K562 (cell line): ENCODE measurements around the gene SNRPD2. TPM values are rescaled to one million over a fixed set of nuclear protein-coding genes. Genes with fewer than 3 reads are reported as not detected.
A peak's percentile ranks its signal among the peaks of the same experiment; 100 is the strongest.

Experiments
- AFF4 ChIP-seq: sonication (generic); formaldehyde crosslinking; IDR thresholded peaks from 2 replicates; pipeline ENCODE4 v1.8.0; 2023; ENCODE audit warnings: mild to moderate bottlenecking, missing genetic modification reagents
- CBFB ChIP-seq: sonication (generic); formaldehyde crosslinking; IDR thresholded peaks from 2 replicates; pipeline ENCODE4 v1.4.0; 2020; ENCODE audit warnings: mild to moderate bottlenecking, missing genetic modification reagents
- CSDE1 ChIP-seq, 2 experiments: fragments of 450-650 bp; IDR thresholded peaks; 2 replicates each; pipeline ENCODE4 v1.6.1; 2016; ENCODE audit warnings: mild to moderate bottlenecking in 1 of 2
- DPF2 ChIP-seq: fragments of 450-650 bp; IDR thresholded peaks from 2 replicates; pipeline ENCODE4 v1.6.1; 2016
- EZH2 ChIP-seq: IDR thresholded peaks from 2 replicates; pipeline ENCODE4 v1.6.1; 2012; ENCODE audit warnings: low read depth, mild to moderate bottlenecking, inconsistent platforms, low read length, borderline replicate concordance
- FOXA1 ChIP-seq: fragments of 450-650 bp; IDR thresholded peaks from 2 replicates; pipeline ENCODE4 v1.6.1; 2016; ENCODE audit warnings: mild to moderate bottlenecking, borderline replicate concordance
- MXI1 ChIP-seq: IDR thresholded peaks from 2 replicates; pipeline ENCODE4 v1.6.1; 2011; ENCODE audit warnings: low read depth, mild to moderate bottlenecking, improper control_type of control experiment, low read length
- MYBL2 ChIP-seq, 2 experiments: fragments of 450-650 bp in 1 of 2; sonication (generic) in 1 of 2; formaldehyde crosslinking in 1 of 2; IDR thresholded peaks; 2 replicates each; pipeline versions ENCODE4 v1.6.1 to v1.8.1; 2017 to 2022; ENCODE audit warnings: borderline replicate concordance in 1 of 2, inconsistent platforms in 1 of 2, low read depth in 1 of 2, mild to moderate bottlenecking in 1 of 2, missing genetic modification reagents in 1 of 2, moderate library complexity in 1 of 2
- NONO ChIP-seq, 2 experiments: fragments of 200-400 bp in 1 of 2; fragments of 450-650 bp in 1 of 2; formaldehyde crosslinking in 1 of 2; IDR thresholded peaks; 2 replicates each; pipeline ENCODE4 v1.6.1; 2017; ENCODE audit warnings: low read depth in 2 of 2, mild to moderate bottlenecking in 2 of 2, moderate library complexity in 2 of 2, low read length in 1 of 2
- PCBP2 ChIP-seq: fragments of 200-400 bp; formaldehyde crosslinking; IDR thresholded peaks from 2 replicates; pipeline ENCODE4 v1.6.1; 2018; ENCODE audit warnings: low read length, low read depth, mild to moderate bottlenecking, moderate library complexity; ENCODE audit not compliant: poor library complexity, severe bottlenecking
- RAD21 ChIP-seq, 2 experiments: fragments of 250-450 bp in 1 of 2; fragments of 450-650 bp in 1 of 2; sonication (Bioruptor Pico) in 1 of 2; formaldehyde crosslinking in 1 of 2; IDR thresholded peaks in 1 of 2; conservative IDR thresholded peaks in 1 of 2; 2 replicates each; pipeline versions ENCODE4 v1.4.0 to v1.8.0; 2020 to 2022; ENCODE audit warnings: mild to moderate bottlenecking in 2 of 2, moderate library complexity in 1 of 2
- SIN3B ChIP-seq: fragments of 450-650 bp; IDR thresholded peaks from 2 replicates; pipeline ENCODE4 v1.6.1; 2017; ENCODE audit warnings: low read depth, mild to moderate bottlenecking, moderate library complexity
- TOE1 ChIP-seq, 2 experiments: fragments of 450-650 bp in 1 of 2; sonication (generic) in 1 of 2; formaldehyde crosslinking in 1 of 2; IDR thresholded peaks; 2 replicates each; pipeline versions ENCODE4 v1.7.1 to v1.8.0; 2016 to 2022; ENCODE audit warnings: borderline replicate concordance in 2 of 2, mild to moderate bottlenecking in 2 of 2, antibody characterized with exemption in 1 of 2, inconsistent platforms in 1 of 2, low read depth in 1 of 2, missing genetic modification reagents in 1 of 2, moderate library complexity in 1 of 2
- ZBTB26 ChIP-seq: fragments of 450-650 bp; formaldehyde crosslinking; IDR thresholded peaks from 2 replicates; pipeline ENCODE4 v1.4.0; 2022; ENCODE audit warnings: missing genetic modification characterization
- ZNF280A ChIP-seq: fragments of 450-650 bp; IDR thresholded peaks from 2 replicates; pipeline ENCODE4 v1.6.1; 2018; ENCODE audit warnings: mild to moderate bottlenecking, low read depth; ENCODE audit not compliant: partially characterized antibody
- ZNF324 ChIP-seq: fragments of 250-450 bp; sonication (Bioruptor Pico); IDR thresholded peaks from 2 replicates; pipeline ENCODE4 v1.4.0; 2020; ENCODE audit warnings: mild to moderate bottlenecking
- polyA plus RNA-seq, 8 experiments: library from polyadenylated mRNA; depleted of rRNA in 4 of 8; stranded (reverse) in 5 of 8; unstranded in 3 of 8; fragments of >200 nt; fragmentation: Nextera tagmentation in 2 of 8; fragmentation: Illumina TruSeq in 1 of 8; extraction: Ambion mirVana in 2 of 8; extraction: Trizol in 1 of 8; gene quantifications; 2 replicates each; pipeline versions ENCODE4 v1.2.1 to v1.2.3, GENCODE V29; 2011 to 2014; ENCODE audit warnings: inconsistent platforms in 1 of 8, missing spikeins in 1 of 8
- total RNA-seq, 7 experiments: library from RNA; depleted of rRNA in 6 of 7; stranded (reverse); fragments of >200 nt in 6 of 7; fragmentation: Illumina TruSeq in 2 of 7; extraction: Trizol in 2 of 7; gene quantifications; 2 replicates each; pipeline versions ENCODE4 v1.2.1 to v1.2.3, GENCODE V29; 2011 to 2021; ENCODE audit warnings: low replicate concordance in 1 of 7
- TF ChIP-seq, protein P1 (sequence below): IDR thresholded peaks from 2 replicates; pipeline ENCODE4 v1.6.1; 2016; ENCODE audit warnings: missing genetic modification characterization, missing compliant biosample characterization

SNRPD2 gene
- total and polyA plus RNA-seq, 9 of the 15 experiments (the other 6 are each of a cell fraction or from before 2014, with no cell fraction given): 728 to 4,411 (median 1,029) TPM

DNA sequence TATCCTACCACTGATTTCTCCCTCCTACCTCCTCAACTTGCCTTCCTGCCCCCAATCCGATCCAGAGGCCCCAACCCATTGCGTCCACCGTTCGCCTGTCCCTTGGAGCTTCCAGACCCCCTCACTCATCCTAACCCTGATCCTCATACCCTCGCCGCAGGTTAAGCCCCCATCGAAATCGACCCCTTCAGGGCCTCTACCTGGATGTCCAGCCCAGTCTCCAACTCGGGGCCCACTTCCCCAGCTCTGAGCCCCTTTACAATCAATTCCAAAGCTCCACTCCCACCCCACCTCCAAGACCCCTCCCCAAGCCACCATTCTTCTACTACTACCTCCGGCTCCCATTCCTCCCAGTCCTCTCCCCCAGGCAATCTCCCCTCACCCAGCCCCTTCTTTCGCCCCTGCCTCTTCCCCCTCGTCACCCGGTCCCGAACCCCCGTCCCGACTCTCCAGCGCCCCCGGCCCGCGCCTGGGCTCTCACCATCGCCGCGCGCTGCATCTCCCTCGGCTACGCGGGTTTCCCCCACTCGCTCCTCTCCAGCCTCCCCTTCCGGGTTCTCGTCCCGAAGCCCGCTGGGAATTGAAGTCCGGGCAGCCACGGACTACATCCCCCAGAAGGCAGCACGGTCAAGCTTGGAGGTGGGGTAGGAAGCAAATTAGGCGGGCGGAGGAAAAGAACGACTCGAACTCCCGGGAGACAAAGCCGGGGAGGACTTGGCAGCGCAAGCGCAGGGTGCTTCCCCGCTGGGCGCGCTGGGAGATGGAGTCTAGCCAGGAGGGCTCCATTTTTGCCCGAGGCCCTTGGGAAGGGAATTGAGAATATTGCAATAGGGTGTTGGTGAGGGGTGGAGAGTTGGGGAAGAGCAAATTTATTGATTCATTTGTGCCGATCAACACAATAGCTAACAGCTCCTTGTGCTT, 38.9 kb upstream of the SNRPD2 start, which contains the start of gene FBXO46 (continued):
- no peak for TF ChIP-seq FOXA1
- no peak for TF ChIP-seq MYBL2 (IDR thresholded peaks at IDR 0.05; ENCODE audit: low read depth)
- no peak for TF ChIP-seq MYBL2 (CRISPR knock-in tag; IDR thresholded peaks at IDR 0.05; ENCODE audit: borderline replicate concordance)
- peak; percentile 59; the same call in 1 of the 2 replicates for TF ChIP-seq TOE1 (IDR thresholded peaks at IDR 0.05; ENCODE audit: borderline replicate concordance)
- no peak for TF ChIP-seq TOE1 (CRISPR knock-in tag; IDR thresholded peaks at IDR 0.05; ENCODE audit: borderline replicate concordance, low read depth)
- TF ChIP-seq, protein P1, sequence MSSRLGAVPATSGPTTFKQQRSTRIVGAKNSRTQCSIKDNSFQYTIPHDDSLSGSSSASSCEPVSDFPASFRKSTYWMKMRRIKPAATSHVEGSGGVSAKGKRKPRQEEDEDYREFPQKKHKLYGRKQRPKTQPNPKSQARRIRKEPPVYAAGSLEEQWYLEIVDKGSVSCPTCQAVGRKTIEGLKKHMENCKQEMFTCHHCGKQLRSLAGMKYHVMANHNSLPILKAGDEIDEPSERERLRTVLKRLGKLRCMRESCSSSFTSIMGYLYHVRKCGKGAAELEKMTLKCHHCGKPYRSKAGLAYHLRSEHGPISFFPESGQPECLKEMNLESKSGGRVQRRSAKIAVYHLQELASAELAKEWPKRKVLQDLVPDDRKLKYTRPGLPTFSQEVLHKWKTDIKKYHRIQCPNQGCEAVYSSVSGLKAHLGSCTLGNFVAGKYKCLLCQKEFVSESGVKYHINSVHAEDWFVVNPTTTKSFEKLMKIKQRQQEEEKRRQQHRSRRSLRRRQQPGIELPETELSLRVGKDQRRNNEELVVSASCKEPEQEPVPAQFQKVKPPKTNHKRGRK (tag): no peak
- 0 out of 2 replicates have a peak, but pooled peaks have one; percentile 34 for TF ChIP-seq MXI1
- peak; percentile 58; the same call in 1 of the 2 replicates for TF ChIP-seq DPF2
- no peak for TF ChIP-seq EZH2
- TF ChIP-seq AFF4 (CRISPR knock-in tag): no peak
- TF ChIP-seq RAD21 (CRISPR knock-in tag; conservative IDR thresholded peaks at IDR 0.05 in 1 of 2, IDR thresholded peaks at IDR 0.05 in 1 of 2): no peak
- no peak for TF ChIP-seq ZNF324 (CRISPR knock-in tag)
- TF ChIP-seq ZBTB26: no peak
- no peak for TF ChIP-seq CSDE1 (IDR thresholded peaks at IDR 0.05)
- TF ChIP-seq NONO (IDR thresholded peaks at IDR 0.05; ENCODE audit: low read depth in 2 of 2, low read length in 1 of 2): no peak
- TF ChIP-seq ZNF280A: no peak
- no peak for TF ChIP-seq SIN3B
- TF ChIP-seq CBFB (CRISPR knock-in tag): no peak
- no peak for TF ChIP-seq PCBP2
